ENCODE data around the gene RHBDF2. TPM values are rescaled to one million over a fixed set of nuclear protein-coding genes. Genes with fewer than 3 reads are reported as not detected.

The RHBDF2 gene
- total RNA-seq, 1 experiment from 2014 or later = 19.7 TPM

DNA sequence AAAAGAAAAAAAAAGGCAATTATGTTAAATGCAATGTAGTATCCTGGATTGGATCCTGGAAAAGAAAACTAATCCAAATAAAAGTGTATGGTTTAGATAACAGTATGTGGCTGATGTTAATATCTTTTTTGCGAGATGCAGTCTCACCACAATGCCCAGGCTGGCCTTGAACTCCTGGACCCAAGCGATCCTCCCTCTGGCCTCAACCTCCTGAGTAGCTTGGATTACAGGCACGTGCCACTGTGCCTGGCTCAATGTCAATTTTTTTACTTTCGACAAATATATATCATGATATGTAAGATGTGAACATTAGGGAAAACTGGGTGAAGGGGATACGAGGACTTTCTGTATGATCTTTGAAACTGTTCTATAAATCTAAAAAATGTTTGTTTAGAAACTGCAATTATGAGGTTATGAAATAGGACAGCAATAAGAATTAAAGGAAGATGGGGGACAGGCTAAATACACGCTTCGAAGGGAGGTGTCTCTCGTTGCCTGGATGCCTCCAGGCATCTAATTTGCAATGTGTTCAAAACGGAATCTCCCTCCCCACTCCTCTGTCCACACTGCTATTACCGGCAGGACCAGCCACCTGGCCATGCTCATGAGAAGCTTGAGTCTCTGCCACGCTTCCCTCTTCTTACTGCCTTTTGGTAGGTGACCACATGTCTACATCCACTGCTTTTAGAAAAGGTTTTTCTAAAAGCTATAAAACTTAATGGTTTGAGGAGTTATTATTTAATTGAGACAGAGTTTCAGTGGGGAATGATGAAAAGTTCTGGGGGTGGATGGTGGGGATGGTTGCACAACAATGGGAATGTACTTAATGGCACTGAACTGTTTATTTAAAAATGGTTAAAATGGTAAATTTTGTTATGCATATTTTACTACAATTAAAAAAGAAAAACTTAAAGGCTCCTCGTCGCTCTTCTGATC, 63.5 kb downstream of the RHBDF2 start:
- no peaks in the 10 kb centered on the region for H4K20me1 ChIP-seq (ENCODE audit: control insufficient read depth, insufficient read depth, insufficient read length)
- H3K4me3 Mint-ChIP-seq = no peak overlapping the region
- H2BK12ac ChIP-seq (ENCODE audit: insufficient read length, low read depth, low read length) = no peak overlapping the region
- no CpG with 5 or more reads among the region's 13 CpGs for WGBS (ENCODE audit: extremely low coverage, insufficient read length, low lambda C conversion rate)
- no peak overlapping the region for H3T11ph ChIP-seq (ENCODE audit: low read length)
- no peak overlapping the region for H2AFZ ChIP-seq (ENCODE audit: low read length)
- H3K4me1 ChIP-seq (ENCODE audit: insufficient read depth, low read length) = peaks cover 30% of the 10 kb centered on the region; the same call in 1 of the 2 replicates
- no peak overlapping the region for H2BK20ac ChIP-seq (ENCODE audit: low read depth, low read length, poor library complexity, severe bottlenecking)
- H3K4ac ChIP-seq (ENCODE audit: low read depth, low read length) = no peak overlapping the region
- H2BK15ac ChIP-seq (ENCODE audit: low read depth, low read length) = no peak overlapping the region
- H3K18ac ChIP-seq (ENCODE audit: insufficient read length, low read depth, low read length) = no peak overlapping the region
- no peak overlapping the region for H3K9ac ChIP-seq (ENCODE audit: extremely low read depth, insufficient read length, low read length)
- no peak overlapping the region for H2AK5ac ChIP-seq (ENCODE audit: insufficient read length, low read length)
- no peak overlapping the region; a peak in 1 of 7 replicates for H3K27ac Mint-ChIP-seq
- H2BK5ac ChIP-seq (ENCODE audit: insufficient read length, low read length) = no peak overlapping the region
- no peak overlapping the region for H4K8ac ChIP-seq (replicated peaks; ENCODE audit: insufficient read length, low read depth, low read length)
- no peak overlapping the region for H3K56ac ChIP-seq (ENCODE audit: insufficient read length, low read depth, low read length)
- H3K23me2 ChIP-seq (ENCODE audit: insufficient read length, low read depth, low read length, poor library complexity, severe bottlenecking) = no peaks in the 10 kb centered on the region
- no peak overlapping the region for H3K23ac ChIP-seq (ENCODE audit: insufficient read length, low read depth, low read length)
- H3K27me3 Mint-ChIP-seq (ENCODE audit: low read depth) = no peaks in the 10 kb centered on the region
- peaks cover 7% of the 10 kb centered on the region for H3K79me1 ChIP-seq (ENCODE audit: insufficient read depth, low read depth, low read length, poor library complexity, severe bottlenecking)
- no peak overlapping the region for H3K27ac ChIP-seq (ENCODE audit: insufficient read length, low read depth, low read length)
- no peak overlapping the region for H2BK120ac ChIP-seq (ENCODE audit: low read depth, low read length, poor library complexity, severe bottlenecking)
- H4K91ac ChIP-seq (ENCODE audit: insufficient read length, low read depth, low read length) = no peak overlapping the region
- H3K79me2 ChIP-seq (ENCODE audit: insufficient read depth, low read length) = peaks cover 42% of the 10 kb centered on the region; the same call in 1 of the 2 replicates
- H3K36me3 Mint-ChIP-seq (ENCODE audit: insufficient read depth in 1 of 3, low read depth in 3 of 3) = peaks cover 0 to 3% (median 0%) of the 10 kb centered on the region in 3 experiments; a peak in 4 of 7 replicates
- no peaks in the 10 kb centered on the region for H3K9me3 Mint-ChIP-seq
- H3K4me1 Mint-ChIP-seq = peaks cover 49 to 53% of the 10 kb centered on the region in 2 experiments
- H3K27me3 ChIP-seq (ENCODE audit: insufficient read depth, low read length) = no peaks in the 10 kb centered on the region
- H3K14ac ChIP-seq (ENCODE audit: insufficient read depth, low read length) = no peak overlapping the region
- TF ChIP-seq, protein P1, sequence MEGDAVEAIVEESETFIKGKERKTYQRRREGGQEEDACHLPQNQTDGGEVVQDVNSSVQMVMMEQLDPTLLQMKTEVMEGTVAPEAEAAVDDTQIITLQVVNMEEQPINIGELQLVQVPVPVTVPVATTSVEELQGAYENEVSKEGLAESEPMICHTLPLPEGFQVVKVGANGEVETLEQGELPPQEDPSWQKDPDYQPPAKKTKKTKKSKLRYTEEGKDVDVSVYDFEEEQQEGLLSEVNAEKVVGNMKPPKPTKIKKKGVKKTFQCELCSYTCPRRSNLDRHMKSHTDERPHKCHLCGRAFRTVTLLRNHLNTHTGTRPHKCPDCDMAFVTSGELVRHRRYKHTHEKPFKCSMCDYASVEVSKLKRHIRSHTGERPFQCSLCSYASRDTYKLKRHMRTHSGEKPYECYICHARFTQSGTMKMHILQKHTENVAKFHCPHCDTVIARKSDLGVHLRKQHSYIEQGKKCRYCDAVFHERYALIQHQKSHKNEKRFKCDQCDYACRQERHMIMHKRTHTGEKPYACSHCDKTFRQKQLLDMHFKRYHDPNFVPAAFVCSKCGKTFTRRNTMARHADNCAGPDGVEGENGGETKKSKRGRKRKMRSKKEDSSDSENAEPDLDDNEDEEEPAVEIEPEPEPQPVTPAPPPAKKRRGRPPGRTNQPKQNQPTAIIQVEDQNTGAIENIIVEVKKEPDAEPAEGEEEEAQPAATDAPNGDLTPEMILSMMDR (conservative IDR thresholded peaks at IDR 0.05) = no peak
- no peak overlapping the region for H3K4me2 ChIP-seq (ENCODE audit: insufficient read depth, insufficient read length, low read length)
- no peak overlapping the region for H4K5ac ChIP-seq (ENCODE audit: insufficient read length, low read depth, low read length)
- H3K9me3 ChIP-seq (ENCODE audit: control insufficient read depth, low read depth, low read length) = no peaks in the 10 kb centered on the region
- no peak for DNase-seq

Data from H9 (cell line).